Glutamatergic neuron (in vitro differentiated cells): ENCODE data around the gene FAAH. TPM values are rescaled to one million over a fixed set of nuclear protein-coding genes. Genes with fewer than 3 reads are reported as not detected.

Experiments used
- DNase-seq: peaks from one replicate; pipeline ENCODE4 v3.0.0; 2022
- H3K27ac Mint-ChIP-seq: one replicate; pipeline ENCODE4 v1.8.0; 2020; ENCODE audit warnings: mild to moderate bottlenecking, mixed read lengths, inconsistent platforms; ENCODE audit not compliant: unreplicated experiment
- H3K27me3 Mint-ChIP-seq: one replicate; pipeline ENCODE4 v1.8.0; 2020; ENCODE audit warnings: mild to moderate bottlenecking, moderate library complexity, mixed read lengths, inconsistent platforms; ENCODE audit not compliant: unreplicated experiment
- H3K36me3 Mint-ChIP-seq: one replicate; pipeline ENCODE4 v1.8.0; 2020; ENCODE audit warnings: mild to moderate bottlenecking, mixed read lengths, inconsistent platforms; ENCODE audit not compliant: unreplicated experiment
- H3K4me1 Mint-ChIP-seq: one replicate; pipeline ENCODE4 v1.8.0; 2020; ENCODE audit warnings: mild to moderate bottlenecking, low read depth, mixed read lengths, inconsistent platforms; ENCODE audit not compliant: unreplicated experiment
- H3K4me3 Mint-ChIP-seq: one replicate; pipeline ENCODE4 v1.8.0; 2020; ENCODE audit warnings: mild to moderate bottlenecking, mixed read lengths, inconsistent platforms; ENCODE audit not compliant: unreplicated experiment
- H3K9me3 Mint-ChIP-seq: one replicate; pipeline ENCODE4 v1.8.0; 2020; ENCODE audit warnings: mild to moderate bottlenecking, moderate library complexity, mixed read lengths, inconsistent platforms; ENCODE audit not compliant: unreplicated experiment
- total RNA-seq: library from RNA; stranded (reverse); fragmentation: NEBNext Ultra II Directional; extraction: Animal tissue kit (Norgen Biotek cat#: 25700); gene quantifications from one replicate; pipeline ENCODE4 v1.2.1, GENCODE V29; 2021; ENCODE audit not compliant: unreplicated experiment
- TF ChIP-seq, protein P1 (sequence below): fragments of 200-600 bp; sonication (generic); IDR thresholded peaks from one replicate; pipeline ENCODE4 v1.5.0; 2021; ENCODE audit not compliant: partially characterized antibody, unreplicated experiment

FAAH gene
- total RNA-seq, 1 donor from 2014 or later = 1.7 TPM

DNA sequence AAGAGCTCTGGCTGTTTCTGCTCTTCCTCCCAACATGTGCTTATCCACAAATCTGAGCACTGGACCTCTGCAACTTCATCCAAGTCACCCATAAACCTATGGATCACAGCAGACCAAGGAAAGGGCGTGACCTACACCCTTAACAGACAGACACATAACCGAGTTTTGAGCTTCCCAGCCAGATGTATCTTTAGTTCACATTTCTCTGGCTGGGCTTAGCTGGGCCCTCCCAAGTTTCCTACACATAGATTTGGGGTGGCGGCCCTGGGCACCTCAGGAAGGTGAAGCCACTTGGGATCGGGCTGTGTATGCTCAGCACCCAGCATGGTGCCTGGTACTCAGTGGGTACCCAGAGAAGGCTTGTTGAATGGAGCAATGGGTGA is 26.4 kb downstream of the FAAH start:
- H3K9me3 Mint-ChIP-seq = peaks cover 6% of the 10 kb centered on the region
- H3K36me3 Mint-ChIP-seq = peaks cover 4% of the 10 kb centered on the region
- no peak overlapping the region for H3K27ac Mint-ChIP-seq
- H3K4me1 Mint-ChIP-seq = no peaks in the 10 kb centered on the region
- DNase-seq = no peak
- TF ChIP-seq, protein P1, sequence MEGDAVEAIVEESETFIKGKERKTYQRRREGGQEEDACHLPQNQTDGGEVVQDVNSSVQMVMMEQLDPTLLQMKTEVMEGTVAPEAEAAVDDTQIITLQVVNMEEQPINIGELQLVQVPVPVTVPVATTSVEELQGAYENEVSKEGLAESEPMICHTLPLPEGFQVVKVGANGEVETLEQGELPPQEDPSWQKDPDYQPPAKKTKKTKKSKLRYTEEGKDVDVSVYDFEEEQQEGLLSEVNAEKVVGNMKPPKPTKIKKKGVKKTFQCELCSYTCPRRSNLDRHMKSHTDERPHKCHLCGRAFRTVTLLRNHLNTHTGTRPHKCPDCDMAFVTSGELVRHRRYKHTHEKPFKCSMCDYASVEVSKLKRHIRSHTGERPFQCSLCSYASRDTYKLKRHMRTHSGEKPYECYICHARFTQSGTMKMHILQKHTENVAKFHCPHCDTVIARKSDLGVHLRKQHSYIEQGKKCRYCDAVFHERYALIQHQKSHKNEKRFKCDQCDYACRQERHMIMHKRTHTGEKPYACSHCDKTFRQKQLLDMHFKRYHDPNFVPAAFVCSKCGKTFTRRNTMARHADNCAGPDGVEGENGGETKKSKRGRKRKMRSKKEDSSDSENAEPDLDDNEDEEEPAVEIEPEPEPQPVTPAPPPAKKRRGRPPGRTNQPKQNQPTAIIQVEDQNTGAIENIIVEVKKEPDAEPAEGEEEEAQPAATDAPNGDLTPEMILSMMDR = no peak
- no peak overlapping the region for H3K4me3 Mint-ChIP-seq
- peaks cover 13% of the 10 kb centered on the region for H3K27me3 Mint-ChIP-seq

DNA sequence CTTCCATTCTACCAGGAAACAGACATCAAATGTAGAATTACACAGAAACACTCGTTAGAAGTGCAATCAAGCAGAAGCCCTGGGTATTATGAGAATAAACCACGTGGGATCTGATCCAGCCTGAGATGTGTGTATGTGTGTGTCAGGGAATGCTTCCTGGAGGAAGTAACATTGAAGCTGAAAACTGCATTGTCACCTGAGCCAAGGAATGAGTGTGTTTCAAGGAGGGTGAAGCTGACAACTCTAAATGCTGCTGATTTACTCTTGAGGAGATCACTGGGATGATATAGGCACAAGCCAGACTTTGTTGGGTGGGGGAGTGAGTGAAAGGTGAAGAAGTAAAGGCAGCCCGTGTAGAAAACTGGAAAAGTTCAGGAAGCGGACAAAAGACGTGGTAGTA is 27.6 kb downstream of the FAAH start:
- Mint-ChIP-seq H3K27ac (no peak overlapping the region), H3K36me3 (peaks cover 4% of the 10 kb centered on the region), H3K4me3 (no peak overlapping the region), H3K4me1 (no peaks in the 10 kb centered on the region), H3K27me3 (peaks cover 15% of the 10 kb centered on the region), H3K9me3 (peaks cover 6% of the 10 kb centered on the region)
- no peak for DNase-seq
- TF ChIP-seq, protein P1 = no peak

DNA sequence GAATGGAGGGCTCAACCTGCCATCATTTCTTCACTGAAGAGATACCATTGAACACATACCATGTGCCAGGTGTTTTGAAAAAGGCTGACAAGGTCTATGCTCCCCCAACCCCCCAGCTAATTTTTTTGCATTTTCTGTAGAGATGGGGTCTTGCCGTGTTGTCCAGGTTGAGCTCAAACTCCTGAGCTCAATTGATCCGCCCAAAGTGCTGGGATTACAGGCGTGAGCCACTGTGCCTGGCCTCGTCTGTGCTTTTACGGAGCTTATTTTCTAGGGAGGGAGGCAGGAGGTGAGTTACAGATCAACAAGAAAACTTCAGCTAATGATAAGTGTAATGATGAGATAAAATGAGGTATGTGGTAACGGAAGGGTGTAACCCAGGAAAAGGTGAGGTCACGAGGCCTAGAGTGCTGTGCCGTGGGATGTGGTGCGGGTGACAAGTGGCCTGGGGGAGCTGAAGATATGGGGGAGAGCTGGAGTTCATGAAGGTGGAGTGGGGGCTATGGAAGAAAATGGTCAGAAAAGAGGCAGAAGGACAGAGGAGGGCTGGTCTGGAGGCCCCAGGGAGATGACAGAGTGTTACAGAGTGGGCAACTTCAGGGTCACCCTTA is 28.2 kb downstream of the FAAH start:
- Mint-ChIP-seq H3K27ac (no peak overlapping the region), H3K4me1 (no peaks in the 10 kb centered on the region), H3K36me3 (peaks cover 4% of the 10 kb centered on the region), H3K27me3 (peaks cover 15% of the 10 kb centered on the region), H3K9me3 (peaks cover 4% of the 10 kb centered on the region), H3K4me3 (no peak overlapping the region)
- no peak for DNase-seq
- TF ChIP-seq, protein P1 = no peak

DNA sequence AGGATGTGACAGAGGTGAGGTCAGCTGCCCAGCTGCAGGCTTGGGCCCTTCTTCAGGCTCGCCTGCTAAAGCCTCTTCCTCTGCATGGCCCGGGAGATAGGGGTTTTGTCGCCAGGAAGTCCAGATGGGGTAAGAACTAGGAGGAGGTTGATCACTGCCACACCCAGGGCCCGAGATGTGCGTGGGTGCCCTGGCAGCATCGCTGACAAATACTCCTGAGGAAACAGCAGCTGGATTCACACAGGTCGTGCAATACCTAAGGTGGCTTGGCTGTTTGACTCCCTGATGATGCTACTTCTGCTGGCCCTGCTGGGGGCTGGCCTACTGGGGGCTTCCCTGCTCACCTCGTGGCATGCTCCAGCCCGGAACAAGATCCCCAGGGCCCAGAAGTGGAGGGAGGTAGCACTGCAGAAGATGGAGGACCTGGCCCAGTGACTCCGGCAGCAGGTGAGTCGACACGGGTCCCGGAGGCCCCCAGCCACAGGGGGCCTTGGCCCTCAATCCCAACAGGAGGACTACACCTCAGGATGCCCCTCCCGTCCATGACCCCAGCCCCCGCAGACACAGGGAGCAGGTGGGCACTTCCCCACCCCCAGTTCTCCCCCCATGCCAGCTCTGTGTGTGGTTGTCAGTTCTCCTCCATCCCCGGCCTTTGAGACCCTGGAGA is 29.6 kb downstream of the FAAH start:
- Mint-ChIP-seq H3K9me3 (peaks cover 4% of the 10 kb centered on the region), H3K4me3 (no peak overlapping the region), H3K36me3 (peaks cover 4% of the 10 kb centered on the region), H3K4me1 (no peaks in the 10 kb centered on the region), H3K27me3 (peaks cover 15% of the 10 kb centered on the region), H3K27ac (no peak overlapping the region)
- DNase-seq = no peak
- TF ChIP-seq, protein P1 = no peak

DNA sequence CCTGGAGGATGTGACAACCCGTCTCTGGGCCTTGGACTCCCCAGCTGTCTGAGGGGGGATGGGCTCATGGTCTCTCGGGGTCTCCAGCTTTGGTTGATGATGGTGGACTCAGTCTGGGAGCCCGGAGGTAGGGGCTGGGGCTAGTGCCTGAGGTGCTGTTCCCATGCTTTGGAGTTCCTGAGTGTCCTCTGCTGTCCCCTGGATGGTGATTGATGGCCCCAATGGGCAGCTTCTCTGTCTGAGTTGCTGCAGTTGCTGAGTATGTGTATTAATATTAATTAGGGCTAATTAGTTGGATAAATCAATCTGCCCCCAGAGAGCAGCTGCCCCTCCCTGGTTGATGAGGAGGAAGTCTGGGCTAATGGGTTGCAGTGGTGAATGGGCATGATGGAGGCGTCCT is 30.6 kb downstream of the FAAH start:
- peaks cover 17% of the 10 kb centered on the region for H3K27me3 Mint-ChIP-seq
- no peak for DNase-seq
- TF ChIP-seq, protein P1 = no peak
- H3K4me1 Mint-ChIP-seq = no peaks in the 10 kb centered on the region
- H3K36me3 Mint-ChIP-seq = peaks cover 4% of the 10 kb centered on the region
- H3K4me3 Mint-ChIP-seq = no peak overlapping the region
- H3K9me3 Mint-ChIP-seq = peaks cover 2% of the 10 kb centered on the region
- no peak overlapping the region for H3K27ac Mint-ChIP-seq
